ENCODE measurements around the gene ENGASE. TPM values are rescaled to one million over a fixed set of nuclear protein-coding genes. Genes with fewer than 3 reads are reported as not detected.

ENGASE gene
- total RNA-seq, 1 experiment from 2014 or later = 34.5 TPM

GRCh38 chr17:79070266-79070880, 4.3 kb upstream of the ENGASE start:
- Mint-ChIP-seq H3K4me1 (ENCODE audit: insufficient read depth, unreplicated experiment) (peaks cover 3% of the 10 kb centered on the region), H3K9me3 (ENCODE audit: unreplicated experiment) (no peaks in the 10 kb centered on the region), H3K27me3 (ENCODE audit: insufficient read depth, unreplicated experiment) (no peaks in the 10 kb centered on the region), H3K36me3 (ENCODE audit: insufficient read depth, unreplicated experiment) (peaks cover under 1% of the 10 kb centered on the region), H3K27ac (ENCODE audit: low read depth, unreplicated experiment) (no peak overlapping the region), H3K4me3 (ENCODE audit: unreplicated experiment) (no peak overlapping the region)
- ChIA-PET POLR2A (interaction anchor here (0.7 kb wide), 1 partner anchor 51 kb away, joined by 3 read pairs; no protein-coding TSS in a partner anchor), CTCF (interaction anchor here (0.6 to 1.1 kb wide), 2 partner anchors 12 to 781 kb away, joined by 3 to 4 read pairs; no protein-coding TSS in a partner anchor)
- BruUV-seq (replicated peaks) = no TSS peak
- TF ChIP-seq CTCF (IDR thresholded peaks at IDR 0.05; ENCODE audit: unreplicated experiment) = no peak
- intact Hi-C loops (cut with micrococcal nuclease) = no loop called here
- no peak for DNase-seq (ENCODE audit: unreplicated experiment)

- Mint-ChIP-seq H3K4me3 (ENCODE audit: unreplicated experiment) (no peak overlapping the region), H3K27ac (ENCODE audit: low read depth, unreplicated experiment) (no peak overlapping the region), H3K36me3 (ENCODE audit: insufficient read depth, unreplicated experiment) (peaks cover 6% of the 10 kb centered on the region), H3K4me1 (ENCODE audit: insufficient read depth, unreplicated experiment) (peaks cover 11% of the 10 kb centered on the region), H3K27me3 (ENCODE audit: insufficient read depth, unreplicated experiment) (no peaks in the 10 kb centered on the region), H3K9me3 (ENCODE audit: unreplicated experiment) (no peaks in the 10 kb centered on the region)
- no peak for TF ChIP-seq CTCF (IDR thresholded peaks at IDR 0.05; ENCODE audit: unreplicated experiment)
- intact Hi-C loops (cut with micrococcal nuclease) = no loop called here
- no peak for DNase-seq (ENCODE audit: unreplicated experiment)
- ChIA-PET POLR2A (interaction anchor here (0.5 to 1.1 kb wide), 2 partner anchors 11 to 640 kb away, joined by 3 to 4 read pairs; no protein-coding TSS in a partner anchor), CTCF (interaction anchor here (0.6 to 1.7 kb wide), 3 partner anchors 11 to 203 kb away, joined by 3 to 7 read pairs (median 3); no protein-coding TSS in a partner anchor)
- no TSS peak for BruUV-seq (replicated peaks)
Observed at GRCh38 chr17:79071161-79071740, 3.4 kb upstream of the ENGASE start.

- Mint-ChIP-seq H3K27me3 (ENCODE audit: insufficient read depth, unreplicated experiment) (no peaks in the 10 kb centered on the region), H3K4me3 (ENCODE audit: unreplicated experiment) (no peak overlapping the region), H3K4me1 (ENCODE audit: insufficient read depth, unreplicated experiment) (peaks cover 11% of the 10 kb centered on the region), H3K9me3 (ENCODE audit: unreplicated experiment) (no peaks in the 10 kb centered on the region), H3K36me3 (ENCODE audit: insufficient read depth, unreplicated experiment) (peaks cover 8% of the 10 kb centered on the region), H3K27ac (ENCODE audit: low read depth, unreplicated experiment) (no peak overlapping the region)
- BruUV-seq (replicated peaks) = no TSS peak
- intact Hi-C loops (cut with micrococcal nuclease) = no loop called here
- no peak for DNase-seq (ENCODE audit: unreplicated experiment)
- ChIA-PET POLR2A (interaction anchor here (1.0 to 1.1 kb wide), 3 partner anchors 13 to 27 kb away, joined by 3 read pairs; no protein-coding TSS in a partner anchor), CTCF (interaction anchor here (0.6 to 1.7 kb wide), 5 partner anchors 9 to 735 kb away, joined by 3 to 7 read pairs (median 3); no protein-coding TSS in a partner anchor)
- no peak for TF ChIP-seq CTCF (IDR thresholded peaks at IDR 0.05; ENCODE audit: unreplicated experiment)
Observed at GRCh38 chr17:79072544-79072943, 2.1 kb upstream of the ENGASE start.

- CTCF ChIA-PET = interaction anchor here (0.7 to 2.1 kb wide), 5 partner anchors 10 to 734 kb away, joined by 3 to 8 read pairs (median 3); no protein-coding TSS in a partner anchor
- Mint-ChIP-seq H3K4me1 (ENCODE audit: insufficient read depth, unreplicated experiment) (peaks cover 11% of the 10 kb centered on the region), H3K27ac (ENCODE audit: low read depth, unreplicated experiment) (no peak overlapping the region), H3K27me3 (ENCODE audit: insufficient read depth, unreplicated experiment) (no peaks in the 10 kb centered on the region), H3K9me3 (ENCODE audit: unreplicated experiment) (no peaks in the 10 kb centered on the region), H3K4me3 (ENCODE audit: unreplicated experiment) (no peak overlapping the region), H3K36me3 (ENCODE audit: insufficient read depth, unreplicated experiment) (peaks cover 14% of the 10 kb centered on the region)
- no peak for DNase-seq (ENCODE audit: unreplicated experiment)
- POLR2A ChIA-PET = interaction anchor here (1.0 kb wide), 2 partner anchors 13 to 27 kb away, joined by 3 read pairs; no protein-coding TSS in a partner anchor
- no peak for TF ChIP-seq CTCF (IDR thresholded peaks at IDR 0.05; ENCODE audit: unreplicated experiment)
- no TSS peak for BruUV-seq (replicated peaks)
- intact Hi-C loops (cut with micrococcal nuclease) = no loop called here
Observed at GRCh38 chr17:79073016-79073705, 1.5 kb upstream of the ENGASE start.

Measured in MCF 10A (cell line).